SK-N-MC (cell line): ENCODE measurements around the gene METRNL.
A peak's percentile ranks its signal among the peaks of the same experiment; 100 is the strongest.

Source experiments
- DNase-seq: peaks from one replicate; pipeline ENCODE4 v3.0.0-alpha.2; 2011; ENCODE audit warnings: low read depth, low spot score
- H3K27ac ChIP-seq: fragments of 200-600 bp; sonication (generic); 2 replicates; pipeline ENCODE4 v1.5.1; 2016; ENCODE audit warnings: mixed run types
- H3K36me3 ChIP-seq: fragments of 200-600 bp; sonication (generic); 2 replicates; pipeline ENCODE4 v1.6.1; 2017; ENCODE audit warnings: antibody characterized with exemption, low read length, mixed read lengths; ENCODE audit not compliant: insufficient read depth
- H3K4me3 ChIP-seq: fragments of 200-600 bp; sonication (generic); 2 replicates; pipeline ENCODE4 v1.5.1; 2016
- H3K9ac ChIP-seq: fragments of 200-600 bp; sonication (generic); 2 replicates; pipeline ENCODE4 v1.8.0; 2017; ENCODE audit warnings: mixed run types, mixed read lengths; ENCODE audit not compliant: insufficient read length
- H3K9me3 ChIP-seq: fragments of 200-600 bp; sonication (generic); 2 replicates; pipeline ENCODE4 v1.6.1; 2017; ENCODE audit warnings: low read depth, mild to moderate bottlenecking, antibody characterized with exemption, low read length, moderate library complexity, mixed read lengths
- EZH2 ChIP-seq: fragments of 200-600 bp; sonication (generic); IDR thresholded peaks from one replicate; pipeline ENCODE4 v1.6.1; 2017; ENCODE audit warnings: antibody characterized with exemption
- FOXP2 ChIP-seq: optimal IDR thresholded peaks from 2 replicates; pipeline ENCODE3; 2011; ENCODE audit warnings: mild to moderate bottlenecking, moderate library complexity; ENCODE audit not compliant: insufficient read depth; ENCODE audit errors: extremely low read length, control extremely low read depth
- POLR2AphosphoS5 ChIP-seq: IDR thresholded peaks from 2 replicates; pipeline ENCODE4 v1.6.1; 2012; ENCODE audit warnings: mild to moderate bottlenecking, low read depth, low read length, borderline replicate concordance

Gene METRNL

GRCh38 chr17:83107656-83108048, 28.2 kb downstream of the METRNL start:
- Histone ChIP-seq H3K9ac (no peak overlapping the region), H3K36me3 (no peaks in the 10 kb centered on the region), H3K9me3 (no peaks in the 10 kb centered on the region), H3K27ac (no peak overlapping the region), H3K4me3 (no peak overlapping the region)
- DNase-seq: no peak
- TF ChIP-seq POLR2AphosphoS5: no peak
- no peak for TF ChIP-seq FOXP2
- TF ChIP-seq EZH2: no peak

DNA sequence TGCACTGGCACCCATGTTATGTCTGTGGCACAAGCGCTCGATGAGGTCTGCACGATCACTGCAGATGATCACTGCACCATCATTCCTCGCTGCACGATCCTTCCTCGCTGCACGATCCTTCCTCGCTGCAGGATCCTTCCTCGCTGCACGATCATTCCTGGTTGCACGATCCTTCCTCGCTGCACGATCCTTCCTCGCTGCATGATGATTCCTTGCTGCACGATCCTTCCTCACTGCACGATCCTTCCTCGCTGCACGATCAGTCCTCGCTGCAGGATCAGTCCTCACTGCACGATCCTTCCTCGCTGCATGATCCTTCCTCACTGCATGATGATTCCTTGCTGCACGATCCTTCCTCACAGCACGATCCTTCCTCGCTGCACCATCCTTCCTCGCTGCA, 29.3 kb downstream of the METRNL start:
- Histone ChIP-seq H3K9ac (no peak overlapping the region), H3K36me3 (no peaks in the 10 kb centered on the region), H3K9me3 (no peaks in the 10 kb centered on the region), H3K27ac (no peak overlapping the region), H3K4me3 (no peak overlapping the region)
- no peak for DNase-seq
- TF ChIP-seq POLR2AphosphoS5 (no peak), FOXP2 (no peak)

GRCh38 chr17:83109386-83109785, 30.0 kb downstream of the METRNL start:
- Histone ChIP-seq H3K27ac (peak overlapping the region; percentile 63; the same call in 1 of the 2 replicates), H3K4me3 (peak overlapping the region; percentile 78; the same call in 1 of the 2 replicates), H3K36me3 (no peaks in the 10 kb centered on the region), H3K9me3 (no peaks in the 10 kb centered on the region), H3K9ac (no peak overlapping the region)
- DNase-seq: no peak
- TF ChIP-seq FOXP2 (no peak), EZH2 (no peak), POLR2AphosphoS5 (no peak)

GRCh38 chr17:83109793-83110645, 30.6 kb downstream of the METRNL start:
- H3K9me3 ChIP-seq: no peaks in the 10 kb centered on the region
- TF ChIP-seq EZH2 (no peak), POLR2AphosphoS5 (0 out of 2 replicates have a peak, but pooled peaks have one; percentile 16), FOXP2 (peak; percentile 59)
- peak overlapping the region; percentile 88 for H3K27ac ChIP-seq
- H3K4me3 ChIP-seq: peak overlapping the region; percentile 78
- peak; percentile 45 for DNase-seq
- H3K36me3 ChIP-seq: no peaks in the 10 kb centered on the region
- H3K9ac ChIP-seq: peak overlapping the region; percentile 74

DNA sequence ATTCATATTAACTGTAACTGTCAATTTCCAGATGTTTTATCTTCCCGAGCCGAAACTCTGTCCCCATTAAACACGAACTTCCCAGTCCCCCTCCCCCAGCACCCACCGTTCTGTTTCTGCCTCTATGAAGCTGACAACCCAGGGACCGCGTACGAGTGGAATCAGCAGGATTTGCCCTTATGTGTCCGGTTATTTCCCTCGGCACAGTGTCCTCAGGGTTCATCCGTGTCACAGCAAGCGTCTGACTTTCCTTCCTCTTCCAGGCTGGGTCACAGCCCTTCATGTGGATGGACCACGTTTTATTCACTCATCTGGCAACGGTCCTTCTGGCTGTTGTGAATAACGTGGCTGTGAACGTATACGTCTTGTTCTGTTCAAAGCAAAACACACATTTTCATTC, 31.3 kb downstream of the METRNL start:
- TF ChIP-seq POLR2AphosphoS5 (no peak), EZH2 (no peak)
- Histone ChIP-seq H3K9me3 (no peaks in the 10 kb centered on the region), H3K27ac (peak overlapping the region; percentile 88), H3K36me3 (no peaks in the 10 kb centered on the region), H3K9ac (peak overlapping the region; percentile 74), H3K4me3 (peak overlapping the region; percentile 78)
- no peak for DNase-seq

GRCh38 chr17:83111516-83112282, 32.3 kb downstream of the METRNL start:
- Histone ChIP-seq H3K27ac (peak overlapping the region; percentile 88), H3K9ac (peak overlapping the region; percentile 74), H3K9me3 (no peaks in the 10 kb centered on the region), H3K4me3 (no peak overlapping the region), H3K36me3 (no peaks in the 10 kb centered on the region)
- TF ChIP-seq POLR2AphosphoS5 (no peak), EZH2 (no peak), FOXP2 (no peak)
- no peak for DNase-seq

GRCh38 chr17:83113381-83113780, 34.0 kb downstream of the METRNL start:
- Histone ChIP-seq H3K9ac (no peak overlapping the region), H3K9me3 (no peaks in the 10 kb centered on the region), H3K36me3 (no peaks in the 10 kb centered on the region), H3K27ac (no peak overlapping the region), H3K4me3 (no peak overlapping the region)
- no peak for DNase-seq
- TF ChIP-seq FOXP2: no peak
- no peak for TF ChIP-seq EZH2
- TF ChIP-seq POLR2AphosphoS5: no peak

DNA sequence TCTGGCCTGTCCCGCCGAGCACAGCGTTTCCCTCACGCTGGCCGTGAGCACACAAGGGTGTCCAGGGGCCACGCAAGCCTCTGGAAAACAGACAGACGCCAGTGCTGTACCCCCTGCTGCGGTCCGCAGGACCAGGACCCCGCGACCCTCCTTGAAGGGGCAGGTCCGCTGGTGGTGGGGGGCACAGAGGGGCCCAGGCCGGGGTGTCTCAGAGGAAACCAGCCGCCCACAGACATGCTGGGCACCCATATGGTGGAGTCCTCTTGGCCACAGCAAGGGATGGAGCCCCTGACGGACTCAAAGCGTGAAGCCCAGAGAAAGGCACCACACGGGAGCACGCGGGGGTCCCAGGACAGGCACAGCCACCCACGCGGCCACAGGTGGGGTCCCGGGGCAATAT, 34.4 kb downstream of the METRNL start:
- H3K9ac ChIP-seq: no peak overlapping the region
- TF ChIP-seq FOXP2: no peak
- TF ChIP-seq POLR2AphosphoS5: no peak
- no peak for TF ChIP-seq EZH2

DNA sequence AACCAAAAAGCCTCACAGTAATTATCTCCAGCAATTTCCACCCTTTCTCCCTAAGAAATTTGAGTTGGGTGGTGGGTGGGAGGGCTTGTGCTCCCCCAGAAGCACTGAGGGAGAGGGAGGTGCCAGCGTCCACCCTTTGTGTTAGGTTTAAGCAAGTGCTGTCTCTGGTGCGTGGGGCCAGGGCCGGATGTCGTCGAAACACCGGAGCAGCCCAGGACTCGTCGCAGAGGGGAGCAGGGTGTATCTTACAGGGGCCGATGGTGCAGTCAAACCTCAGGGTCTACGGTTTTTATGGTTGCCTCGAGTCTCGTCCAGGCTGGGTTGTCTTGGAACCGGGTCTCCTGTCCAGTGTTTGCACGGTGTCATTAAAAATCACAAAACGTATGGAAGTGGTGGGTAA, 35.3 kb downstream of the METRNL start:
- TF ChIP-seq EZH2 (no peak), POLR2AphosphoS5 (no peak), FOXP2 (no peak)
- Histone ChIP-seq H3K27ac (no peak overlapping the region), H3K9me3 (no peaks in the 10 kb centered on the region), H3K9ac (no peak overlapping the region), H3K36me3 (no peaks in the 10 kb centered on the region), H3K4me3 (no peak overlapping the region)
- DNase-seq: no peak

More for the DNA sequence above, 34.4 kb downstream of the METRNL start:
- no peak overlapping the region for H3K4me3 ChIP-seq
- no peaks in the 10 kb centered on the region for H3K9me3 ChIP-seq
- no peak overlapping the region for H3K27ac ChIP-seq
- no peak for DNase-seq
- no peaks in the 10 kb centered on the region for H3K36me3 ChIP-seq
